SK-N-SH (cell line): ENCODE data around the gene CCDC183. TPM values are rescaled to one million over a fixed set of nuclear protein-coding genes. Genes with fewer than 3 reads are reported as not detected.

Source experiments
- CTCF ChIA-PET: fragments of 300-600, 350-600 bp; formaldehyde crosslinking; extraction: SDS; loops from one replicate; lab custom pipeline; 2021; lab: Yijun Ruan, JAX
- POLR2A ChIA-PET: fragments of 350-600 bp; sonication (Branson Sonifier 250); formaldehyde crosslinking; extraction: SDS; loops from one replicate; lab custom pipeline; 2020; ENCODE audit warnings: antibody characterized with exemption, inconsistent platforms; lab: Yijun Ruan, JAX
- DNase-seq: peaks from one replicate; pipeline ENCODE4 v3.0.0; 2012
- H2AFZ ChIP-seq: fragments of 200-600 bp; sonication (generic); 2 replicates; pipeline ENCODE4 v1.8.1; 2016; ENCODE audit warnings: antibody characterized with exemption, mild to moderate bottlenecking, low read depth
- H3F3A ChIP-seq: fragments of 200-600 bp; sonication (generic); replicated peaks from 2 replicates; pipeline ENCODE3; 2016; ENCODE audit warnings: antibody characterized with exemption, mild to moderate bottlenecking; ENCODE audit not compliant: insufficient read depth
- H3K27ac ChIP-seq, 2 experiments: fragments of 200-500 bp in 1 of 2; fragments of 200-600 bp in 1 of 2; sonication (Bioruptor generic) in 1 of 2; sonication (generic), shearing (Covaris generic) in 1 of 2; 2 replicates each; pipeline versions ENCODE4 v1.5.1 to v1.6.1; 2014 to 2016; ENCODE audit warnings: low read depth in 2 of 2, inconsistent platforms in 1 of 2, low read length in 1 of 2, mild to moderate bottlenecking in 1 of 2, mixed read lengths in 1 of 2
- H3K27me3 ChIP-seq: fragments of 200-600 bp; sonication (generic), shearing (Covaris generic); 2 replicates; pipeline ENCODE4 v1.6.1; 2016; ENCODE audit warnings: mixed run types; ENCODE audit not compliant: insufficient read depth
- H3K36me3 ChIP-seq, 2 experiments: fragments of 200-500 bp in 1 of 2; fragments of 200-600 bp in 1 of 2; sonication (Bioruptor generic) in 1 of 2; sonication (generic) in 1 of 2; replicated peaks in 1 of 2; 2 replicates each; pipeline versions ENCODE3 to v1.5.1; 2014 to 2016; ENCODE audit warnings: low read length in 1 of 2, mild to moderate bottlenecking in 1 of 2; ENCODE audit not compliant: insufficient read depth in 2 of 2, control insufficient read depth in 1 of 2
- H3K4me1 ChIP-seq, 2 experiments: fragments of 200-500 bp in 1 of 2; fragments of 200-600 bp in 1 of 2; sonication (Bioruptor generic) in 1 of 2; sonication (generic), shearing (Covaris generic) in 1 of 2; 2 replicates each; pipeline versions ENCODE4 v1.5.1 to v1.6.1; 2014 to 2016; ENCODE audit warnings: low read depth in 1 of 2, low read length in 1 of 2, mixed run types in 1 of 2; ENCODE audit not compliant: insufficient read depth in 2 of 2, control insufficient read depth in 1 of 2
- H3K4me2 ChIP-seq: fragments of 200-600 bp; sonication (generic), shearing (Covaris generic); 2 replicates; pipeline ENCODE4 v1.6.1; 2017; ENCODE audit warnings: mixed run types
- H3K4me3 ChIP-seq, 2 experiments: fragments of 200-500 bp in 1 of 2; fragments of 200-600 bp in 1 of 2; sonication (Bioruptor generic) in 1 of 2; sonication (generic), shearing (Covaris generic) in 1 of 2; 2 replicates each; pipeline versions ENCODE4 v1.5.1 to v1.8.1; 2014 to 2016; ENCODE audit warnings: low read depth in 2 of 2, inconsistent platforms in 1 of 2, low read length in 1 of 2, mild to moderate bottlenecking in 1 of 2, mixed read lengths in 1 of 2, moderate library complexity in 1 of 2
- H3K79me2 ChIP-seq: fragments of 200-600 bp; sonication (generic); 2 replicates; pipeline ENCODE4 v1.8.1; 2017; ENCODE audit warnings: mild to moderate bottlenecking; ENCODE audit not compliant: insufficient read depth
- H3K9ac ChIP-seq: fragments of 200-600 bp; sonication (generic); 2 replicates; pipeline ENCODE4 v1.6.1; 2017; ENCODE audit warnings: mixed run types
- H3K9me2 ChIP-seq: fragments of 200-600 bp; sonication (generic); 2 replicates; pipeline ENCODE4 v1.6.1; 2017; ENCODE audit warnings: mixed run types
- H3K9me3 ChIP-seq: fragments of 200-600 bp; sonication (generic); 2 replicates; pipeline ENCODE4 v1.6.1; 2017; ENCODE audit warnings: mixed run types, mild to moderate bottlenecking, moderate library complexity
- H4K20me1 ChIP-seq: fragments of 200-600 bp; sonication (generic); 2 replicates; pipeline ENCODE4 v1.6.1; 2017; ENCODE audit warnings: mild to moderate bottlenecking, mixed run types; ENCODE audit not compliant: insufficient read depth
- CTCF ChIP-seq: fragments of 200-600 bp; sonication (generic); IDR thresholded peaks from 2 replicates; pipeline ENCODE4 v1.6.1; 2017; ENCODE audit warnings: antibody characterized with exemption, mild to moderate bottlenecking, moderate library complexity
- ELF1 ChIP-seq: IDR thresholded peaks from 2 replicates; pipeline ENCODE4 v1.4.0; 2012
- EP300 ChIP-seq, 2 experiments: IDR thresholded peaks; 2 replicates each; pipeline versions ENCODE4 v1.4.0 to v1.6.1; 2012; ENCODE audit warnings: borderline replicate concordance in 1 of 2, low read depth in 1 of 2, low read length in 1 of 2
- EZH2phosphoT487 ChIP-seq: fragments of 200-600 bp; sonication (generic); IDR thresholded peaks from 2 replicates; pipeline ENCODE4 v1.6.1; 2017; ENCODE audit warnings: low read depth, mixed run types, mild to moderate bottlenecking, antibody characterized with exemption, moderate library complexity, borderline replicate concordance
- GABPA ChIP-seq: IDR thresholded peaks from 2 replicates; pipeline ENCODE4 v1.4.0; 2012; ENCODE audit warnings: low read depth, mild to moderate bottlenecking
- REST ChIP-seq: IDR thresholded peaks from 2 replicates; pipeline ENCODE4 v1.6.1; 2012; ENCODE audit warnings: mild to moderate bottlenecking, low read depth, low read length, moderate library complexity
- RXRA ChIP-seq: IDR thresholded peaks from 2 replicates; pipeline ENCODE4 v1.4.0; 2012; ENCODE audit warnings: low read depth, mild to moderate bottlenecking, borderline replicate concordance
- SIN3A ChIP-seq: IDR thresholded peaks from 2 replicates; pipeline ENCODE4 v1.6.1; 2012; ENCODE audit warnings: low read depth, mild to moderate bottlenecking, low read length, moderate library complexity, borderline replicate concordance
- USF1 ChIP-seq: IDR thresholded peaks from 2 replicates; pipeline ENCODE4 v1.4.0; 2012; ENCODE audit warnings: low read depth, borderline replicate concordance
- YY1 ChIP-seq: IDR thresholded peaks from 2 replicates; pipeline ENCODE4 v1.4.0; 2012; ENCODE audit warnings: low read depth, mild to moderate bottlenecking
- ZBTB33 ChIP-seq: IDR thresholded peaks from 2 replicates; pipeline ENCODE4 v1.4.0; 2012; ENCODE audit warnings: low read depth, borderline replicate concordance
- WGBS: methylation state at CpG from one replicate; pipeline ENCODE4 v1.1.6; 2017; ENCODE audit warnings: low lambda C conversion rate; 5-methylcytosine and 5-hydroxymethylcytosine counted together
- polyA plus RNA-seq, 3 experiments: library from polyadenylated mRNA; depleted of rRNA; stranded (reverse); fragments of >200 nt; gene quantifications; 2 replicates each; pipeline ENCODE4 v1.2.3, GENCODE V29; 2012

CCDC183 gene
- polyA plus RNA-seq, 1 of the 3 experiments (the other 2 are of a cell fraction): 5.3 TPM

- H3K36me3 ChIP-seq: no peaks in the 10 kb centered on the region
- H3K9me3 ChIP-seq: no peaks in the 10 kb centered on the region
- ChIA-PET POLR2A (no interaction called here), CTCF (interaction anchor here (0.8 to 1.9 kb wide), 4 partner anchors 16 to 29 kb away, joined by 3 to 5 read pairs (median 3); no protein-coding TSS in a partner anchor)
- no peak overlapping the region for H3K4me3 ChIP-seq
- no peak overlapping the region for H3K4me2 ChIP-seq
- no peak overlapping the region for H3K27ac ChIP-seq
- H3K4me1 ChIP-seq: peaks cover 0 to 11% of the 10 kb centered on the region in 2 experiments; a peak in 1 of 4 replicates
- H3F3A ChIP-seq: no peaks in the 10 kb centered on the region
- no peak overlapping the region for H3K9ac ChIP-seq
- no peaks in the 10 kb centered on the region for H3K9me2 ChIP-seq
- no peak for TF ChIP-seq YY1
- TF ChIP-seq ELF1: no peak
- TF ChIP-seq CTCF: no peak
- no peak for TF ChIP-seq USF1
- TF ChIP-seq RXRA: no peak
- H2AFZ ChIP-seq: no peak overlapping the region
- 100% methylated on average over 4 of the region's 14 CpGs for WGBS
- no peak for DNase-seq
- no peaks in the 10 kb centered on the region for H3K79me2 ChIP-seq
- H4K20me1 ChIP-seq: no peaks in the 10 kb centered on the region
- no peaks in the 10 kb centered on the region; the same call in 1 of the 2 replicates for H3K27me3 ChIP-seq
These were observed 32.5 kb upstream of the CCDC183 start for GRCh38 chr9:136763649-136764035.

GRCh38 chr9:136764301-136764891, 31.7 kb upstream of the CCDC183 start, which contains the start of gene LCN15:
Gene LCN15 (minus strand): TSS chr9:136764518. CDS start chr9:136764488, 30 bp downstream.
- TF ChIP-seq GABPA: no peak
- H3F3A ChIP-seq: no peaks in the 10 kb centered on the region
- H3K27me3 ChIP-seq: no peaks in the 10 kb centered on the region; the same call in 1 of the 2 replicates
- no peak within 1 kb of the TSS for H3K9ac ChIP-seq
- H4K20me1 ChIP-seq: no peaks in the 10 kb centered on the region
- no peaks in the 10 kb centered on the region for H3K36me3 ChIP-seq
- ChIA-PET CTCF (interaction anchor here (1.3 to 1.9 kb wide), 2 partner anchors 21 to 28 kb away, joined by 3 to 5 read pairs; no protein-coding TSS in a partner anchor), POLR2A (no interaction called here)
- H3K27ac ChIP-seq: no peak within 1 kb of the TSS
- no peaks in the 10 kb centered on the region for H3K9me2 ChIP-seq
- 70% methylated on average over 5 of the region's 14 CpGs for WGBS
- no peak within 1 kb of the TSS for H2AFZ ChIP-seq
- H3K4me3 ChIP-seq: no peak within 1 kb of the TSS
- no peak for DNase-seq
- peaks cover 0 to 11% of the 10 kb centered on the region in 2 experiments; a peak in 1 of 4 replicates for H3K4me1 ChIP-seq
- H3K4me2 ChIP-seq: no peak within 1 kb of the TSS
- H3K9me3 ChIP-seq: no peaks in the 10 kb centered on the region
- no peaks in the 10 kb centered on the region for H3K79me2 ChIP-seq

GRCh38 chr9:136765041-136765440, 31.1 kb upstream of the CCDC183 start:
- H4K20me1 ChIP-seq: no peaks in the 10 kb centered on the region
- TF ChIP-seq EP300 (IDR thresholded peaks at IDR 0.05; ENCODE audit: borderline replicate concordance in 1 of 2, low read depth in 1 of 2, low read length in 1 of 2): no peak
- no peak for TF ChIP-seq ZBTB33
- no peak for TF ChIP-seq YY1
- no peak for TF ChIP-seq EZH2phosphoT487
- TF ChIP-seq SIN3A: no peak
- TF ChIP-seq REST: no peak

More at GRCh38 chr9:136765041-136765440, 31.1 kb upstream of the CCDC183 start:
- Histone ChIP-seq H3K27me3 (no peaks in the 10 kb centered on the region; the same call in 1 of the 2 replicates), H3K9me2 (no peaks in the 10 kb centered on the region), H2AFZ (no peak overlapping the region), H3F3A (no peaks in the 10 kb centered on the region), H3K9me3 (no peaks in the 10 kb centered on the region), H3K4me1 (peaks cover 0 to 14% of the 10 kb centered on the region in 2 experiments; a peak in 1 of 4 replicates), H3K4me2 (no peak overlapping the region), H3K27ac (no peak overlapping the region), H3K79me2 (no peaks in the 10 kb centered on the region), H3K9ac (no peak overlapping the region), H3K4me3 (no peak overlapping the region), H3K36me3 (no peaks in the 10 kb centered on the region)
- 92% methylated on average over 1 of the region's 14 CpGs for WGBS
- ChIA-PET POLR2A (no interaction called here), CTCF (no interaction called here)
- no peak for DNase-seq
